RPMI7951 (cell line): ENCODE data around the gene SHLD3. TPM values are rescaled to one million over a fixed set of nuclear protein-coding genes. Genes with fewer than 3 reads are reported as not detected.

Experiments
- total RNA-seq: library from RNA; depleted of rRNA; stranded (reverse); fragments of >200 nt; shearing (Covaris generic); gene quantifications from 2 replicates; pipeline ENCODE4 v1.2.3, GENCODE V29; 2014; rRNA removed

The SHLD3 gene
- total RNA-seq, 1 experiment from 2014 or later = 6.4 TPM

Other genes starting within 250 kb of the SHLD3 start
- 10.3 and 14.3 TPM in 2 replicates for gene ADAMTS6, start 143.1 kb upstream of the SHLD3 start, total RNA-seq
- 51.2 and 65.5 TPM in 2 replicates for gene CENPK, start 61.9 kb upstream of the SHLD3 start, total RNA-seq
- 26.7 and 27.5 TPM in 2 replicates for gene PPWD1, start 61.7 kb upstream of the SHLD3 start, total RNA-seq
- 14.9 and 20.5 TPM in 2 replicates for gene TRIM23, start 694 bp upstream of the SHLD3 start, total RNA-seq
- gene TRAPPC13, start within 50 bp of the SHLD3 start, total RNA-seq = 32.4 and 42.8 TPM in 2 replicates
- gene SGTB, start 97.1 kb downstream of the SHLD3 start, total RNA-seq = 7.7 and 9.0 TPM in 2 replicates
- 22.6 and 24.6 TPM in 2 replicates for gene NLN, start 97.2 kb downstream of the SHLD3 start, total RNA-seq